HG03175 (cell line): Measurements from ENCODE around the gene PER3.
"Not testable (repeated sequence)": the region's sequence is repeated elsewhere in the genome, so short reads cannot be mapped to it uniquely, and the experiment has no call there.

Source experiments
- ATAC-seq: cut with Tn5 transposase; IDR thresholded peaks from one replicate; pipeline ENCODE4 v1.9.1; 2021; ENCODE audit warnings: mild to moderate bottlenecking, moderate library complexity; ENCODE audit not compliant: unreplicated experiment

The PER3 gene

DNA sequence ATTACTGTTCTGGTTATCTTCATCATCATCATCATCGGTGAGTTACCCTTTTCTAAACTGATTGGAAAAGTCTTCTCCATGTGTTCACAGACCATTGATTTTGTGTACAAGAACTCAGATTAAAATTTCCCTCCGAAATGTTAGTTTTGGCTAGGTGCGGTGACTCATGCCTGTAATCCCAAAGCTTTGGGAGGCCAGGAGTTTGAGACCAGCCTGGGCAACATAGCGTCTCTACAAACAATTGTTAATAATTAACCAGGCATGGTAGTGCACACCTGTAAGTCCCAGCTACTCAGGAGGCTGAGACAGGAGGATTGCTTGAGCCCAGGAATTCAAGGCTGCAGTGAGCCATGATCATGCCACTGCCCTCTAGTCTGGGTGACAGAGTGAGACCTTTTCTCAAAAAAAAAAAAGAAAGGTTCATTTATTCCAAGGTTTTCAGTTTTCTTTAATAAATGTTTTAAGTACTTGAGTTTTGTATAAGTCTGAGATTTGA lies 5.9 kb upstream of the PER3 start:
- no peak for ATAC-seq

DNA sequence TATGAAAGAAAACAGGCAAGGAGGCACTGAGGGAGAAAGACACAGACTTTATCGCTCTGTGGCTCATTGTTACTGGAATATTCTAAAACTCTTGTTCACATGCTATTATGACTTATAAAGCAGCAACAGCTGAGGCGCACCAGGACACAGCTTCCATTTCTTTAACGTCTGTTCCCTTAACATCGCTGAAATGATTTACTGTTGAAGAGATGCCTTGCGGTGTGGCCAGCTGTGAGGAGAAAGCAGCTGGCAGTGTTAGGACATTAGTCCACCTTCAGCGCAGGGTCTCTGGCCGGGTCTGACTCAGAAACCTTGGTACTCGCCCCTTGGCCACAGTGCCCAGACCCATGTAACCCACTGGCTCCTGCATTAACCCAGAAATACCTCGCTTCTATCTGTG lies 3.1 kb upstream of the PER3 start:
- no peak for ATAC-seq

DNA sequence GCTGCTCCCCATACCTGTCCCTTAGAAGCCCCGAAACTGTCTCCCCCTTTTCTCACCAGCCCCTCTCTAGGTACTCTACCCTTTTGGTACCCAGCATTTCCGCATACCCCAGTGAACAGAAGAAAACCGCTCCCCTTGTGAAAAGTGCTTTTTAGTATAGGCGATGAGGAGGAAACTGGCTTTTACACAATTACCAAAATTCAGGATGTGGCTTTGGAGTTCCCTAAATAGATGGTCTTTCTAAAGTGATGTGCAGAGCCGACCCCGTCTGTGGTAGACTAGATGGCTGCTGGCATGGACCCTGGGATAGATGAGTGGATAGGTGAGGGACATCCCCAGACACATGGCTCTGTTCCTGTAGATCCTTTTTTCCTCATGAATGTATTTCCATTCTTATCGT lies 2.6 kb upstream of the PER3 start:
- ATAC-seq = no peak

DNA sequence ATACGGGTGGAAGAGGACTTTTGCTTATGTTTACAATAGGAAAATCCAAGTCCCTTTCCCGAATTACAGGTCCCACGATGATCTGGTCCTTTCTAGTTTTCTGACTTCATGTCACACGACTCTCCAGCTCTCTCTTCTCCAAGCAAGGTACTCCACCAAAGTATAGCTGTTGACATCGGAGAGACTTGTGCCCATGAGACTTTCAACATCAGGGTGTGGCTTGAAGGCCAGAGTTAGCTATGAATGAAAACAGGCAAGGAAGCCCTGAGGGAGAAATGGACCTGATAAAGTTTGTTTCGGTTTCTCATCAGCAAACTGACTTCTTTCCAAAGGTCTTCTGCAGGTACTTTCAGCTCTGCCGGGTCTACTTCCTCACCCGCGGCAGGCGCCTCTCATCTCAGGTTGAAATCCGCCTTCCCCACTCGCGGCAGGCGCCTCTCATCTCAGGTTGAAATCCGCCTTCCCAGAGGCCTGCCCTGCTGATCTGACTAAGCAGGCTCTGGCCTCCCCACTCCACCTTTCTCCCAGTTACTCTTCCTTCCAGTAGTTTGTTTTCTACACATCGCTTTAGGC lies 2.1 kb upstream of the PER3 start:
- ATAC-seq = no peak

DNA sequence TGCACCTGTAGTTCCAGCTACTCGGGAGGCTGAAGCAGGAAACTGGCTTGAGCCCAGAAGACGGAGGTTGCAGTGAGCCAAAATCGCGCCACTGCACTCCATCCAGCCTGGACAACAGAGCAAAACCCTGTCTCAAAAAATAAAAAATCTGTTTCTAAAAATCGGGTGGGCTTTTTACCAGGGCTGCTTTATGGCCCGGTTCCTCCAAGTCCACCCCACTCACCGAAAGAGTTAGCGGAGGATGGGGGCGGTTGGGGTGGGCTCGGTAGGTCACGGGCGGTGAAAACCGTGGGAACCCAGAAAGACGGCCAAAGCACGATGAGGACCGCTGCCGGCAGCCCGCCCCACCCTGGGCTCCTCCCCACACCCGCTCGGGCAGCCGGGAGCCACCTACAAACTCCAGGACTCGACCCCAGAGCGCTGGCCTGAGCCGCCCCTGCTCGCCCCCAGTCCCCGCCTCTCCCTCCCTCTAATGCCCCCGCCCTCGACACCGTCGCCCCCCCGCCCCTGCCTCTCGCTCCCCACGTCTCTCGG lies 846 bp upstream of the PER3 start:
- ATAC-seq = no peak

DNA sequence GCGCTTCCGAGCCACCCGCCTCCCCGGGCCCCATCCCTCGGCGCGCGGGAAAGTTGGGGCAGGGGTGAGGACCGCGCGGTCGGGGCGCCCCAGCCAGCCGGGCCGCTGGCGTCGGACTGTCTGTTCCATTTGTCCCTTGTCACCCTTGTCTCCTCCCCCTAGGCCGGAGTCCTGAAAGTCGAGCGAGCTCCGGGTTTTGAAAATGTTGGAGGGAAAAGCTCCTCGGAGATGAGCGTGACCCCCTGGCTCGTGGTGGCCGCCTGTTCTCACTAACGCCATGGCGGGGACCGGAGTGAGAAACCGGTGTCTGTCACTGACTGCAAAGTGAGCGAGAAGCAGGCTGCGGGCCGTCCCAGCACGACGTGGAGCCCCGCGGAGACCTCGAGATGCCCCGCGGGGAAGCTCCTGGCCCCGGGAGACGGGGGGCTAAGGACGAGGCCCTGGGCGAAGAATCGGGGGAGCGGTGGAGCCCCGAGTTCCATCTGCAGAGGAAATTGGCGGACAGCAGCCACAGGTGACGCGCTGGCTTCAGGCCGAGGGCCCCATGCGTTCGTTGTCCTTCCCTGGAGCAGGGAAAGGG lies 491 bp downstream of the PER3 start:
- no peak for ATAC-seq

DNA sequence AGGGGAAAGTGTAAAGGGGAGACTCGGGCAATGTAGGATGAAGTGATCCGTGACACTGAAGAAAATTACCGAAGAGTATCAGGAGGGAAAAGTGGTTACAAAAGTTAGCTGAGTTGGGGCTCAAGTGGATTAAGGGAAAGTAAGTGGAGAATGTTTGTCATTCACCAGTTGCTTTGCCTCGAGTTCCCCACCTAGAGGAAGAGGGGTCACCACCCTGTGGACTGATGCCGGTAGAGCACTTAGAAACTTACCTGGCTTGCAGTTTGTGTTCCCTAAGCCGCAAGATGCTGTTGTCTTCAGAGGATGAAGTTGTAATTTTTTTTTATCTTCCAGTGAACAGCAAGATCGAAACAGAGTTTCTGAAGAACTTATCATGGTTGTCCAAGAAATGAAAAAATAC lies 1.0 kb downstream of the PER3 start:
- no peak for ATAC-seq

DNA sequence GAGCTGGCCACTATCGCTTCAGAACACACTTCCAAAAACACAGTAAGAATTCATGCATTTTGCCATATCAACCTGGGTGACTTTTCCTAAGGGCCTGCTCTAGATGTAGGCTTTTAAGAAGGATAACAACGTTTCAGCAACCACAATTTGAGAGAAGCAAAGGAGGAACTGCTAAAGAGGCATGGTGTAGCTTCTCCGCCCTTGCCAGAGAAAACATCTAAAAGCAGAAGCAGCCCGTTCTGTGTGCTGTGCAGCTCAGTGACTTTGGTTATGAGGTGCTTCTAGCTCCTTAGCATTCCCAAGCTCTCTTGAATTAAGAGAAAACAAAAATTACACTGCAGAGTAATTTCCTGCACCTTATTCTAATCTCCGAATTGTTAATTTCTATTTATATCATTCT lies 2.7 kb downstream of the PER3 start:
- ATAC-seq = no peak

DNA sequence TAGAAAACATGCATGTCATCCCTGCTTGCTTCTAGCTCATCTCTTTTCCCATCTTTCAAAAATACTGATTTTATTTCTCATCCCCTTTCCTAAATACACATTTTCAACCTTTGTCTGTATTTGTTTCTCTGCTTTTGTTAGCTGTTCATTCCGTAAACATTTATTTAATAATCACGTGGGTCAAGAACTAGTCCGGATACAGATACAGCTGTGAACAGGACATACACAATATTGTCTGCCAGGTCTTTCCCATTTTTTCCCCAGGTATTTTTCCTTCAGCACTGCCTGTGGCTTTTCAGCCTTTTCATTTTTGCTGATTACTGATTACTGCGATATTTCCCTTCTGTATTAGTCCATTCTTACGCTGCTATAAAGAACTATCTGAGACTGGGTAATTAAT lies 5.7 kb downstream of the PER3 start:
- no peak for ATAC-seq

DNA sequence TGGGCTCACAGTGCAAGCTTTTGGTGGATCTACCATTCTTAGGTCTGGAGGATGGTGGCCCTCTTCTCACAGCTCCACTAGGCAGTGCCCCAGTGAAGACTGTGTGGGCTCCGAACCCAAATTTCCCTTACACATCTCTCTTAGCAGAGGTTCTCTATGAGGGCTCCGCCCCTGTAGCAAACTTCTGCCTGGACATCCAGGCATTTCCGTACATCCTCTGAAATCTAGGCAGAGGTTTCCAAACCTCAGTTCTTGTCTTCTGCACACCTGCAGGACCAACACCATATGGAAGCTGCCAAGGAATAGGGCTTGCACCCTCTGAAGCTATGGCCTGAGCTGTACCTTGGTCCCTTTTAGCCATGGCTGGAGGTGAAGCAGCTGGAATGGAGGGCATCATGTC lies 6.9 kb downstream of the PER3 start:
- not testable (repeated sequence) for ATAC-seq

DNA sequence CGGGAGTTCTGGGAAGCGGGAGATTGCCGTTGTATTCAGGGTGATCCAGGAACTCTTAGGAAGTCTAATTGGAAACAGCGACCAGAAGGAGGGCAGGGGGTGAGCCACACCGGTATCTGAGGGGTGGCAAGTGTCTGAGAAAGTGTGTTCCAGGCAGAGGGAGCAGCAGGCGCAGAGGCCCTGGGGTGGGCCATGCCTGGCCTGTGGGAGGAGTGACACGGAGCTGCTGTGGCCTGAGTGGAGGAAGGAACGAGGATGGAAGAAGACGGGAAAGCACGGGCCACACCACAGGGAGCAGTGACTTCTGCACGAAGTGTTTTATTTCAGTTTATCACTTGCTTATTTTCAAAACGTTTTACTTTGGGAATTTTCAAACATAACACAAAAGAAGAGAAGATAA lies 11.3 kb downstream of the PER3 start:
- no peak for ATAC-seq

DNA sequence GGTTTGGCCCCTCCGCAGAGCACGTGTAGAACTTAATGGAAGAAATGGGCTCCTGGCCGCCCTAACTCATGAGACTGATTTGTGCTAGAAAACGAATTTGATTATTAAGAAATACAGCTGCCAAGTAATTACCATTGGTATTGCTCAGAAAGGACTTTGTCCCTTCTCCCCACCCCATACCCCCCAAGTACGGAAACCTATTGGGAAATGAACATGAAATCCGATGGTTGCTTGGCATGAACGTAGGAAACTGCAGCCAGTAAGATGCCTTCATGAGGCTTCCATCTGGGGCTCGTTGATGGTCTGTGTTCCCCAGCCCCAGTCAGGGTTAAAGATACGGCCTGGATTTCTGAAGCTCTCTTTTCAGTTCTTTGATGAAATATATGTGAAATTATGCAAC lies 21.4 kb downstream of the PER3 start:
- ATAC-seq = no peak

DNA sequence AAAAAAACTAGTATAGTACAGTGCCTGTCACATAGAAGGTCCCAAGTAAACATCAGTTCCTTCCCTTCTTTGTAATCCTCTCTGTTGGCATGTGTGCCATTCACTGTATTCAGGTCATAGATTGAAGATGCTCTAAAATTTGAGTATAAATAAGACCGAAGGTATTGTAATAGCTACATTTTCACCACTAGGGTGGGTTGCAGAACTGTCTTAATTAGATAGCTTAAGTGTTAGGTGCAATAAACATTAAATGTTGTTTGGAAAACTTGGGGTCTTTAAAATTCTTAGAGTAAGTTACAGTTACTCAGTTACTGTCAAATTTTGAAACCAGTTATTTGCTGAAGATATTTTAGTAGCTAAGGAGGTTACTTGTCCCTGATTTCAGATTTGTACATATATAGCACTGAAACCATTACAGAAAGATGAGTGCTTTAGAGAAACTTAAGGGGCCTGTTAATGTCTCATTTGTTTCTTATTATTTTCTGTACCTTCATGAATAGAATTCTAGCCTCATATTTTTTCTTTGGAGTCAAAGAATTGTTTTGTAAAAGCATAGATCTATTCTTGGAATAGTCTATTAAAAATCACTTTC lies 24.3 kb downstream of the PER3 start:
- no peak for ATAC-seq

DNA sequence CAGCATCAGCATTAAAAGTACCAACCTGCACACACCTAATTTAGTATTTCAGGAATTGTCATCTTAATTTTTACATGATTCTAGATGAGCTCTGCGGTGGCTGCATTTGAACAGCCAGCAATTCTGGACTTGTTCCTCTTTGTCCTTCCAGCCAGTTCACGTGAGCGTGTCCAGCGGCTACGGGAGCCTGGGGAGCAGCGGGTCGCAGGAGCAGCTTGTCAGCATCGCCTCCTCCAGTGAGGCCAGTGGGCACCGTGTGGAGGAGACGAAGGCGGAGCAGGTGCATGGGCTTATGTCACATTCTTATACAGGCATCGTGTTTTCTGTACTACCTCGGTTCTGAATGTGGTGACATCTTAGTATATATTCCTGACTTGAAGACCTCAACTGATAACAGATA lies 25.7 kb downstream of the PER3 start:
- ATAC-seq = no peak

DNA sequence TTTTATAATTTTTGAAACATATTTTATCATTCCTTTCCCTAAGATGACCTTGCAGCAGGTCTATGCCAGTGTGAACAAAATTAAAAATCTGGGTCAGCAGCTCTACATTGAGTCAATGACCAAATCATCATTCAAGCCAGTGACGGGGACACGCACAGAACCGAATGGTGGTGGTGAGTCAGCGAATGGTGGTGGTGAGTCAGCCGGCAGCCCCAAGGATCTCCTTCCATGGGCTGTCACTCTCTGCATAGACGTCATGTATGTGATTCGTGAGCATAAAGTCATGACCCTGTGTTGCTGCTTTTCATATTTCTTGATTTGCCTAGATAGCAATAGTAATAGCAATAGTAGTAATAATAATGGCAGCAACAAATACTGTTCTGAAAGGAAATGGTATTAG lies 26.3 kb downstream of the PER3 start:
- no peak for ATAC-seq

DNA sequence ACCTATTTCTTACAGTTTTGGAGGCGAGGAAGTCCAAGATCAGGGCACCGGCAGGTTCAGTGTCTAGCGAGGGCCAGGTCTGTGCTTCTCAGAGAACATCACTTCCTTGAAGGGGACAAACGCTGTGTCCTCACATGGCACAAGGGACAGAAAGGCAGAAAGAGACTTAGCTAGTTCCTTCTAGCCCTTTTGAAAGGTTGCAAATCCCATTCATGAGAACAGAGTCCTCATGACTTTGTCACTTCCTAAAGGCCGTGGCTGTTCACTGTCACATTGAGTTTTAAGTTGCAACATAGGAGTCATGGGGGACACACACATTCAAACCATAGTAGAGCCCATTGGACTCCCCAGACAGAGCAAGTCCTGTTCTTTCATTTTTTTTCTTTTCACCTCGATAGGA lies 27.4 kb downstream of the PER3 start:
- ATAC-seq = no peak

DNA sequence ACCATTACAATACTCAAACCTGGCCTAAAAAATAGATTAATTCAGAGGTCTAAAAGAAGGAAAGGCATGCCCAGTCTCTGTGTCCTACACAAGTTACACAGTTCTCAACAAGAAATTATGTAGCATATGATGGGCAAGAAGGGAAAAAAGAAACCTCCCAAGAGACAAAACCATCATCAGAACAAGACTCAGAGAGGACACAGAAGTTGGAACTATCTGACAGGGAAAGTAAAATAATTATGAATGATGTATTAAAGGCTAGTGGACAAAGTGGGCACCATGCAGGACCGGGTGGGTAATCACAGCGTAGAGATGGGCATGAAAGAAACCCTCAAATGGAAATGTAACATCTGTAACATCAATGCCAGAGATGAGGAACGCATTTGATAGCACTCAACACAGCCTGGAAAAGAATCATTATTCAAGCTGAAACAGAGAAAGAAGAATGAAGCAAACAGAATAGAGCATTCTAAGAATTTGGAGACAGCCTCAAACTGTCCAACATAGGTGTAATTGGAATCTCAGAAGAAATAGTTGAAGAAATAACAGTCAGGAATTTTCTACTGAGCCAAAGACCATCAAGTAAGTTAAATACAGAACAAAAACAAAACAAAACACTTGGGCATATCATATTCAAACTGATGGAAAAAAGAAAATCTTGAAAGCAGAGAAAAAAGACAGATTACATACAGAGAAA lies 29.7 kb downstream of the PER3 start:
- no peak for ATAC-seq

DNA sequence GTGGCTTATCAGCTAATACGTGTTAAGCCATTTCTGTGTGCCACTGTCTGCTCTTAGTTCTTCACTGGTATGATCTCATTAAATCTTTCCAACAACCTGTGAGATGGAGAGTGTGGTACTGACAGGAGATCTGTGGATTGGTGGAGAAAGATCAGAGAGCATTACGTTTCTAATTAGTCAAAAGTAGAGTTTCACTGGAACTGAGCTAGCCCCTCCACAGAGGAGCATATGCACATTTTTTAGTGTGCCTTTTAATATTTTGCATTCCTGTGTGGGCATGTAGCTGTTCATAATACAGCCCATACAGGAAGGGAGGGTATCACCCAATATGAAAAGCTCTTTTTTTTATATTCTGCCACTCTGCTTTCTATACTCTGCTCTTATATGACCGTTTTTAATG lies 37.2 kb downstream of the PER3 start:
- ATAC-seq = no peak

DNA sequence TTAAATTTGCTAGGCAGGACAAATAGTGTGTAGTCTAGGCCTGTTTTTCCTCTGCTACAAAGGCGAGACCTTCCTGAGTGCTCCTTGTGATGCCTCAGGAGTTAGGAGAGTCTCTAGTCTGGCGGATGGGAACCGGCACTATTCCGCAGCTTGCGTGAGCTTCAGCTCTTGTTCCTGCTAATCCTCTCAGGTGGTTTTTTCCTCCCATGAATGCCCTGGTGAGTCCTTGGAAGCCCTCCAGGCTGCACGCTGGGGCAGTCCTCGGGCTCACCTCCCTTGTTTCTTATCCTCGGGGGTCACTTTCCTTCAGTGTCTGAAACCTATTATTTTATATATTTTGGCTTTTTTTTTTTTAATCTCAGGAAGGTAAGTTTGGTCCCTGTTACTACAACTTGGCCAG lies 40.6 kb downstream of the PER3 start:
- ATAC-seq = no peak

DNA sequence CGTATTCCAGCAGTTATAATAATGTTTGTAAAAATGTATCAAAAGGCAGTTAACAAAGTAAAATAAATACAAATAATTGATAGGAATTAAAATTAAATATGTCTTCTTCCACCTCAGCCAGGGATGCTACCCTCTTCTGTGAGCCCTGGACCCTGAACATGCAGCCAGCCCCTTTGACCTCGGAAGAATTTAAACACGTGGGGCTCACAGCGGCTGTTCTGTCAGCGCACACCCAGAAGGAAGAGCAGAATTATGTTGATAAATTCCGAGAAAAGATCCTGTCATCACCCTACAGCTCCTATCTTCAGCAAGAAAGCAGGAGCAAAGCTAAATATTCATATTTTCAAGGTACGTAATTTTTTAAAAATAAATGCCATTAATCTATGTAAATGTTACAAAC lies 42.3 kb downstream of the PER3 start:
- no peak for ATAC-seq

DNA sequence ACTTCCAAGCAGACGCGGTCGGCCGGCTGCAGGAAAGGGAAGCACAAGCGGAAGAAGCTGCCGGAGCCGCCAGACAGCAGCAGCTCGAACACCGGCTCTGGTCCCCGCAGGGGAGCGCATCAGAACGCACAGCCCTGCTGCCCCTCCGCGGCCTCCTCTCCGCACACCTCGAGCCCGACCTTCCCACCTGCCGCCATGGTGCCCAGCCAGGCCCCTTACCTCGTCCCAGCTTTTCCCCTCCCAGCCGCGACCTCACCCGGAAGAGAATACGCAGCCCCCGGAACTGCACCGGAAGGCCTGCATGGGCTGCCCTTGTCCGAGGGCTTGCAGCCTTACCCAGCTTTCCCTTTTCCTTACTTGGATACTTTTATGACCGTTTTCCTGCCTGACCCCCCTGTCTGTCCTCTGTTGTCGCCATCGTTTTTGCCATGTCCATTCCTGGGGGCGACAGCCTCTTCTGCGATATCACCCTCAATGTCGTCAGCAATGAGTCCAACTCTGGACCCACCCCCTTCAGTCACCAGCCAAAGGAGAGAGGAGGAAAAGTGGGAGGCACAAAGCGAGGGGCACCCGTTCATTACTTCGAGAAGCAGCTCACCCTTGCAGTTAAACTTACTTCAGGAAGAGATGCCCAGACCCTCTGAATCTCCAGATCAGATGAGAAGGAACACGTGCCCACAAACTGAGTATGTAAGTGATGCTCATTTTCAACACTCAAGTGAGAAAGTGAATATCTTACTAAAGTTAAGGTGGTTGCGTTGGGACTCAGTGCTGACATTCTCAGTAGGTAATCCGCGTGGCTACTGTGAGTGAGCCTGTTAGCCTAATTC lies 43.2 kb downstream of the PER3 start:
- no peak for ATAC-seq
